ENCODE measurements around the gene SAMD9L. TPM values are rescaled to one million over a fixed set of nuclear protein-coding genes. Genes with fewer than 3 reads are reported as not detected.
"Not testable (repeated sequence)": the region's sequence is repeated elsewhere in the genome, so short reads cannot be mapped to it uniquely, and the experiment has no call there.

The SAMD9L gene
- total RNA-seq, 1 experiment from 2014 or later = 1.5 TPM

- ChIA-PET CTCF (interaction anchor here (0.6 kb wide), 1 partner anchor 49 kb away, joined by 3 read pairs; no protein-coding TSS in a partner anchor), POLR2A (no interaction called here)
- Mint-ChIP-seq H3K27me3 (ENCODE audit: insufficient read depth, unreplicated experiment) (peaks cover under 1% of the 10 kb centered on the region), H3K27ac (ENCODE audit: low read depth, unreplicated experiment) (no peak overlapping the region), H3K4me3 (ENCODE audit: unreplicated experiment) (no peak overlapping the region), H3K9me3 (ENCODE audit: unreplicated experiment) (no peaks in the 10 kb centered on the region), H3K4me1 (ENCODE audit: insufficient read depth, unreplicated experiment) (no peaks in the 10 kb centered on the region), H3K36me3 (ENCODE audit: insufficient read depth, unreplicated experiment) (no peaks in the 10 kb centered on the region)
- intact Hi-C loops (cut with micrococcal nuclease) = no loop called here
- BruUV-seq (replicated peaks) = no TSS peak
- no peak for TF ChIP-seq CTCF (IDR thresholded peaks at IDR 0.05; ENCODE audit: unreplicated experiment)
- no peak for DNase-seq (ENCODE audit: unreplicated experiment)
Observed at GRCh38 chr7:93140582-93141191, 7.5 kb downstream of the SAMD9L start.

DNA sequence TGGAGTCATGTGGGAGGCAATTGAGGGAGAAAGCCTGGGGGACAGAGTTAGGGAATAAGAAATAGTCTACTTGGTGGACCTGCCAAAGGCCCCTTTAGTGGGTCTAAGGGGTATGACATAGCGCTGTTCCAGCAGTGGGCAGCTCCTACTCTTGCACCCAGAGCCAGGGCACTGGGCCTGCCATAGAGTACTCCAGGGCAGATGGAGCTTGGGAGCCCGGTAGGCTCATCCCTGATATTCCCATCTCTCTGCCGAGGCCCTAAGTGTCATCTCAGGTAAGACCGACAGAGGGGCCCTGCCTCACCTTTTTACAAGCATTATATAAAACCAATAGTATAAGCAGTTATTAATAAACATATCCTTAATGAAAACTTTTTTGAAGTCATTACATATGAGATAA is 9.6 kb downstream of the SAMD9L start:
- Mint-ChIP-seq H3K9me3 (ENCODE audit: unreplicated experiment) (no peaks in the 10 kb centered on the region), H3K27me3 (ENCODE audit: insufficient read depth, unreplicated experiment) (peaks cover 22% of the 10 kb centered on the region), H3K27ac (ENCODE audit: low read depth, unreplicated experiment) (no peak overlapping the region), H3K36me3 (ENCODE audit: insufficient read depth, unreplicated experiment) (no peaks in the 10 kb centered on the region), H3K4me1 (ENCODE audit: insufficient read depth, unreplicated experiment) (no peaks in the 10 kb centered on the region), H3K4me3 (ENCODE audit: unreplicated experiment) (no peak overlapping the region)
- DNase-seq (ENCODE audit: unreplicated experiment) = no peak
- BruUV-seq (replicated peaks) = no TSS peak
- TF ChIP-seq CTCF (IDR thresholded peaks at IDR 0.05; ENCODE audit: unreplicated experiment) = no peak
- intact Hi-C loops (cut with micrococcal nuclease) = no loop called here
- ChIA-PET CTCF (no interaction called here), POLR2A (no interaction called here)

DNA sequence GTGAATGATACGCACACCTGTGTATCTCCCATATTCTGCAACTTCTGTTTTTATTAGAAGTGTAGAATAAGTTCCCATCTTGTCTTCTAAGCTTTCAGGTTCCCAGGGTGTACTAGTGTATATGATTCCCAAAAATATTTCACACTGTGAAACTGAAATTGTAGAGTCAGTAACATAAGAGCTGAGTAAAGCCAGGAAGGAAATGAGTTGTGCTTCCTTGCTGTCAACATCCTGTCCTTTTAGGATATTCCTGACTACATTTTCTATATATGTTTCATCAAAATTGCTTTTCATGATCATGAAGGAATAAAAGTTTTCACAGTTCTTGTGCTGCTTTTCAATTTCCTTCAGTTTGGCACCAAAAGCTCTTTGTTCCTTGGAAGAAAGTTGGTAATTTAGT is 15.2 kb downstream of the SAMD9L start:
- Mint-ChIP-seq H3K36me3 (ENCODE audit: insufficient read depth, unreplicated experiment) (no peaks in the 10 kb centered on the region), H3K27ac (ENCODE audit: low read depth, unreplicated experiment) (no peak overlapping the region), H3K4me1 (ENCODE audit: insufficient read depth, unreplicated experiment) (no peaks in the 10 kb centered on the region), H3K4me3 (ENCODE audit: unreplicated experiment) (no peak overlapping the region), H3K27me3 (ENCODE audit: insufficient read depth, unreplicated experiment) (peaks cover 30% of the 10 kb centered on the region), H3K9me3 (ENCODE audit: unreplicated experiment) (no peaks in the 10 kb centered on the region)
- POLR2A ChIA-PET = interaction anchor here (0.8 kb wide), 1 partner anchor 99 kb away, joined by 3 read pairs; the partner anchor contains the start of gene VPS50
- no peak for DNase-seq (ENCODE audit: unreplicated experiment)
- intact Hi-C loops (cut with micrococcal nuclease) = no loop called here
- CTCF ChIA-PET = no interaction called here
- TF ChIP-seq CTCF (IDR thresholded peaks at IDR 0.05; ENCODE audit: unreplicated experiment) = no peak
- no TSS peak for BruUV-seq (replicated peaks)

- Mint-ChIP-seq H3K27ac (ENCODE audit: low read depth, unreplicated experiment) (no peak overlapping the region), H3K4me1 (ENCODE audit: insufficient read depth, unreplicated experiment) (no peaks in the 10 kb centered on the region), H3K9me3 (ENCODE audit: unreplicated experiment) (no peaks in the 10 kb centered on the region), H3K4me3 (ENCODE audit: unreplicated experiment) (no peak overlapping the region), H3K36me3 (ENCODE audit: insufficient read depth, unreplicated experiment) (no peaks in the 10 kb centered on the region), H3K27me3 (ENCODE audit: insufficient read depth, unreplicated experiment) (peaks cover 30% of the 10 kb centered on the region)
- DNase-seq (ENCODE audit: unreplicated experiment) = no peak
- intact Hi-C loops (cut with micrococcal nuclease) = no loop called here
- ChIA-PET POLR2A (no interaction called here), CTCF (no interaction called here)
- no peak for TF ChIP-seq CTCF (IDR thresholded peaks at IDR 0.05; ENCODE audit: unreplicated experiment)
- BruUV-seq (replicated peaks) = no TSS peak
Observed at GRCh38 chr7:93132216-93132615, 16.0 kb downstream of the SAMD9L start.

DNA sequence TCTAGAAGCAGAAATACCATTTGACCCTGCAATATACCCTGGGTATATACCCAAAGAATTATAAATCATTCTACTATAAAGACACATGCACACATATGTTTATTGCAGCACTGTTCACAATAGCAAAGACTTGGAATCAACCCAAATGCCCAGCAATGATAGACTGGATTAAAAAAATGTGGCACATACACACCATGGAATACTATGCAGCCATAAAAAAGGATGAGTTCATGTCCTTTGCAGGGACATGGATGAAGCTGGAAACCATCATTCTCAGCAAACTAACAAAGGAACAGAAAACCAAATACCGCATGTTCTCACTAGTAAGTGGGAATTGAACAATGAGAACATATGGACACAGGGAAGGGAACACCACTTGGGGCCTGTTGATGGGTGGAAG is 21.2 kb downstream of the SAMD9L start:
- intact Hi-C loops (cut with micrococcal nuclease); BruUV-seq (replicated peaks); H3K27ac Mint-ChIP-seq (ENCODE audit: low read depth, unreplicated experiment); H3K9me3 Mint-ChIP-seq (ENCODE audit: unreplicated experiment); H3K4me3 Mint-ChIP-seq (ENCODE audit: unreplicated experiment); DNase-seq (ENCODE audit: unreplicated experiment); H3K4me1 Mint-ChIP-seq (ENCODE audit: insufficient read depth, unreplicated experiment); H3K36me3 Mint-ChIP-seq (ENCODE audit: insufficient read depth, unreplicated experiment): not testable (repeated sequence)
- ChIA-PET CTCF (interaction anchor here (0.6 kb wide), 1 partner anchor 29 kb away, joined by 3 read pairs; no protein-coding TSS in a partner anchor), POLR2A (interaction anchor here (0.8 to 1.0 kb wide), 2 partner anchors 9 kb away, joined by 3 read pairs; partner anchors contain the start of gene SAMD9)
- peaks cover 19% of the 10 kb centered on the region for H3K27me3 Mint-ChIP-seq (ENCODE audit: insufficient read depth, unreplicated experiment)

DNA sequence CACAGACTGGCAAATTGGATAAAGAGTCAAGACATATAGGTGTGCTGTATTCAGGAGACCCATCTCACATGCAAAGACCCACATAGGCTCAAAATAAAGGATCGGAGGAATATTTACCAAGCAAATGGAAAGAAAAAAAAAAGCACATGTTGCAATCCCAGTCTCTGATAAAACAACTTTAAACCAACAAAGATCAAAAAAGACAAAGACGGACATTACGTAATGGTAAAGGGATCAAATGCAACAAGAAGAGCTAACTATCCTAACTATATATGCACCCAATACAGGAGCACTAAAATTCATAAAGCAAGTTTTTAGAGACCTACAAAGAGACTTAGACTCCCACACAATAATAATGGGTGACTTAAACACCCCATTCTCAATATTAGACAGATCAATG is 24.7 kb downstream of the SAMD9L start:
- H3K36me3 Mint-ChIP-seq (ENCODE audit: insufficient read depth, unreplicated experiment); H3K27ac Mint-ChIP-seq (ENCODE audit: low read depth, unreplicated experiment); CTCF ChIA-PET; H3K9me3 Mint-ChIP-seq (ENCODE audit: unreplicated experiment); BruUV-seq (replicated peaks); DNase-seq (ENCODE audit: unreplicated experiment); intact Hi-C loops (cut with micrococcal nuclease); H3K4me3 Mint-ChIP-seq (ENCODE audit: unreplicated experiment): not testable (repeated sequence)
- Mint-ChIP-seq H3K4me1 (ENCODE audit: insufficient read depth, unreplicated experiment) (peaks cover 13% of the 10 kb centered on the region), H3K27me3 (ENCODE audit: insufficient read depth, unreplicated experiment) (peaks cover 19% of the 10 kb centered on the region)
- POLR2A ChIA-PET = interaction anchor here (0.6 kb wide), 1 partner anchor 12 kb away, joined by 3 read pairs; no protein-coding TSS in a partner anchor
